ENCODE results near the gene CELSR1. TPM values are rescaled to one million over a fixed set of nuclear protein-coding genes. Genes with fewer than 3 reads are reported as not detected.

The CELSR1 gene
- total RNA-seq, 2 experiments from 2014 or later, result 0.08 TPM; not detected in 1

- ATAC-seq (no peak), DNase-seq (no peak)
- POLR2A ChIA-PET, result no interaction called here
- no peak overlapping the region for H3K27ac Mint-ChIP-seq
- H3K36me3 Mint-ChIP-seq (ENCODE audit: low read depth), result no peaks in the 10 kb centered on the region
- H3K4me1 Mint-ChIP-seq (ENCODE audit: low read depth), result no peaks in the 10 kb centered on the region
- H3K9me3 Mint-ChIP-seq (ENCODE audit: insufficient read depth), result no peaks in the 10 kb centered on the region
- no peaks in the 10 kb centered on the region for H3K27me3 Mint-ChIP-seq (ENCODE audit: low read depth)
- CTCF ChIA-PET, result no interaction called here
- H3K4me3 Mint-ChIP-seq, result no peak overlapping the region
Observed at GRCh38 chr22:46453829-46454503, 83.5 kb downstream of the CELSR1 start.

GRCh38 chr22:46453006-46453828, 84.2 kb downstream of the CELSR1 start:
- ATAC-seq, result no peak
- Mint-ChIP-seq H3K4me3 (no peak overlapping the region), H3K27ac (no peak overlapping the region), H3K36me3 (ENCODE audit: low read depth) (no peaks in the 10 kb centered on the region), H3K27me3 (ENCODE audit: low read depth) (no peaks in the 10 kb centered on the region), H3K4me1 (ENCODE audit: low read depth) (no peaks in the 10 kb centered on the region), H3K9me3 (ENCODE audit: insufficient read depth) (no peaks in the 10 kb centered on the region)
- no peak for DNase-seq
- ChIA-PET CTCF (no interaction called here), POLR2A (no interaction called here)

- ChIA-PET CTCF (no interaction called here), POLR2A (no interaction called here)
- H3K36me3 Mint-ChIP-seq (ENCODE audit: low read depth), result no peaks in the 10 kb centered on the region
- no peak for ATAC-seq
- no peak for DNase-seq
- no peak overlapping the region for H3K27ac Mint-ChIP-seq
- no peak overlapping the region for H3K4me3 Mint-ChIP-seq
- H3K27me3 Mint-ChIP-seq (ENCODE audit: low read depth), result no peaks in the 10 kb centered on the region
- no peaks in the 10 kb centered on the region for H3K4me1 Mint-ChIP-seq (ENCODE audit: low read depth)
- H3K9me3 Mint-ChIP-seq (ENCODE audit: insufficient read depth), result no peaks in the 10 kb centered on the region
Observed at GRCh38 chr22:46452195-46453005, 85.0 kb downstream of the CELSR1 start.

GRCh38 chr22:46451741-46452140, 85.7 kb downstream of the CELSR1 start:
- Mint-ChIP-seq H3K4me1 (ENCODE audit: low read depth) (no peaks in the 10 kb centered on the region), H3K27ac (no peak overlapping the region), H3K9me3 (ENCODE audit: insufficient read depth) (no peaks in the 10 kb centered on the region), H3K27me3 (ENCODE audit: low read depth) (no peaks in the 10 kb centered on the region), H3K36me3 (ENCODE audit: low read depth) (no peaks in the 10 kb centered on the region), H3K4me3 (no peak overlapping the region)
- CTCF ChIA-PET, result no interaction called here
- ATAC-seq, result no peak
- no peak for DNase-seq
- POLR2A ChIA-PET, result no interaction called here

- no peaks in the 10 kb centered on the region for H3K4me1 Mint-ChIP-seq (ENCODE audit: low read depth)
- CTCF ChIA-PET, result no interaction called here
- H3K27me3 Mint-ChIP-seq (ENCODE audit: low read depth), result no peaks in the 10 kb centered on the region
- ATAC-seq, result no peak
- H3K4me3 Mint-ChIP-seq, result no peak overlapping the region
- H3K9me3 Mint-ChIP-seq (ENCODE audit: insufficient read depth), result no peaks in the 10 kb centered on the region
- POLR2A ChIA-PET, result no interaction called here
- H3K36me3 Mint-ChIP-seq (ENCODE audit: low read depth), result no peaks in the 10 kb centered on the region
- DNase-seq, result no peak
- H3K27ac Mint-ChIP-seq, result no peak overlapping the region
Observed at GRCh38 chr22:46450931-46451561, 86.4 kb downstream of the CELSR1 start.

GRCh38 chr22:46449974-46450745, 87.3 kb downstream of the CELSR1 start:
- POLR2A ChIA-PET, result no interaction called here
- Mint-ChIP-seq H3K9me3 (ENCODE audit: insufficient read depth) (no peaks in the 10 kb centered on the region), H3K36me3 (ENCODE audit: low read depth) (no peaks in the 10 kb centered on the region), H3K4me1 (ENCODE audit: low read depth) (no peaks in the 10 kb centered on the region), H3K27ac (no peak overlapping the region), H3K4me3 (no peak overlapping the region), H3K27me3 (ENCODE audit: low read depth) (no peaks in the 10 kb centered on the region)
- CTCF ChIA-PET, result no interaction called here
- DNase-seq (no peak), ATAC-seq (no peak)

GRCh38 chr22:46449116-46449691, 88.2 kb downstream of the CELSR1 start:
- Mint-ChIP-seq H3K27ac (no peak overlapping the region), H3K36me3 (ENCODE audit: low read depth) (no peaks in the 10 kb centered on the region), H3K4me1 (ENCODE audit: low read depth) (no peaks in the 10 kb centered on the region), H3K4me3 (no peak overlapping the region), H3K9me3 (ENCODE audit: insufficient read depth) (no peaks in the 10 kb centered on the region), H3K27me3 (ENCODE audit: low read depth) (no peaks in the 10 kb centered on the region)
- ChIA-PET CTCF (no interaction called here), POLR2A (no interaction called here)
- DNase-seq, result no peak
- no peak for ATAC-seq

GRCh38 chr22:46448333-46448732, 89.1 kb downstream of the CELSR1 start:
- Mint-ChIP-seq H3K4me1 (ENCODE audit: low read depth) (no peaks in the 10 kb centered on the region), H3K9me3 (ENCODE audit: insufficient read depth) (no peaks in the 10 kb centered on the region), H3K4me3 (no peak overlapping the region), H3K36me3 (ENCODE audit: low read depth) (no peaks in the 10 kb centered on the region), H3K27ac (no peak overlapping the region), H3K27me3 (ENCODE audit: low read depth) (no peaks in the 10 kb centered on the region)
- ATAC-seq (no peak), DNase-seq (no peak)
- POLR2A ChIA-PET, result no interaction called here
- CTCF ChIA-PET, result no interaction called here

- ATAC-seq (no peak), DNase-seq (no peak)
- Mint-ChIP-seq H3K27ac (no peak overlapping the region), H3K9me3 (ENCODE audit: insufficient read depth) (no peaks in the 10 kb centered on the region), H3K36me3 (ENCODE audit: low read depth) (no peaks in the 10 kb centered on the region), H3K27me3 (ENCODE audit: low read depth) (no peaks in the 10 kb centered on the region), H3K4me1 (ENCODE audit: low read depth) (no peaks in the 10 kb centered on the region), H3K4me3 (no peak overlapping the region)
- CTCF ChIA-PET, result no interaction called here
- POLR2A ChIA-PET, result no interaction called here
Observed at GRCh38 chr22:46447906-46448305, 89.5 kb downstream of the CELSR1 start.

- DNase-seq (no peak), ATAC-seq (no peak)
- Mint-ChIP-seq H3K4me3 (no peak overlapping the region), H3K9me3 (ENCODE audit: insufficient read depth) (no peaks in the 10 kb centered on the region), H3K4me1 (ENCODE audit: low read depth) (no peaks in the 10 kb centered on the region), H3K36me3 (ENCODE audit: low read depth) (no peaks in the 10 kb centered on the region), H3K27me3 (ENCODE audit: low read depth) (no peaks in the 10 kb centered on the region), H3K27ac (no peak overlapping the region)
- CTCF ChIA-PET, result interaction anchor here (0.9 kb wide), 1 partner anchor 95 kb away, joined by 3 read pairs; no protein-coding TSS in a partner anchor
- POLR2A ChIA-PET, result no interaction called here
Observed at GRCh38 chr22:46446799-46447198, 90.6 kb downstream of the CELSR1 start.

- Mint-ChIP-seq H3K4me1 (ENCODE audit: low read depth) (no peaks in the 10 kb centered on the region), H3K4me3 (no peak overlapping the region), H3K36me3 (ENCODE audit: low read depth) (no peaks in the 10 kb centered on the region), H3K9me3 (ENCODE audit: insufficient read depth) (no peaks in the 10 kb centered on the region), H3K27ac (no peak overlapping the region), H3K27me3 (ENCODE audit: low read depth) (no peaks in the 10 kb centered on the region)
- DNase-seq, result no peak
- CTCF ChIA-PET, result no interaction called here
- POLR2A ChIA-PET, result no interaction called here
- ATAC-seq, result no peak
Observed at GRCh38 chr22:46445771-46446420, 91.5 kb downstream of the CELSR1 start.
